Measurements from ENCODE around the gene LENG8. TPM values are rescaled to one million over a fixed set of nuclear protein-coding genes. Genes with fewer than 3 reads are reported as not detected.

Gene LENG8
- total and polyA plus RNA-seq, 8 donors: 37.4 to 464 (median 121) TPM

DNA sequence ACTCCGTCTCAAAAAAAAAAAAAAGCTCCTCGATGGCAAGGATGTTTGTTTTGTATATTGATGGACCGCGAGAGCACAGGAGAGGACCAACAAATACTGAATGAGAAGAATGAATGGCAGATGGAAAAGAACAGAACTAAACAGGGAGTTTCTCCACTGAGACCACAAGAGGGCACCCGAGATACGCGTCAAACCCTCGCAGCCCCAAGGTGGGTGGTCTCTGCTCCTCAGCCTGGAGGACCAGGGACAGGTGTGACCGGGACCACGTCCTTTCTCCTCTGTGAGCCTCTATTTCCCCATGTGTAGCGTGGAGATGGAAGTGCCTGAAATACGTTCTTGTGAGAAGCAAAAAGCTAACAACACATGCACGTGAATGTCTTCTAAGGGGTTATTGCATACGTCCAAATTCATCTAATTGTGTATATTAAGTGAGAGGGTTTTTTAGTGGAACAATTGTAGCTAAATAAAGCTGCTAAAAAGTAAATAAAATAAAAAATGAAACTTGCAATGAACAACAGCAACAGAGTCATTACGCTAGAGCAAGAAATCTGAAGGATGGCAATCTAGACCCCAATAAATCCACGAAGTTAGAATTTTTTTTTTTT lies 32.4 kb downstream of the LENG8 start:
- 9 to 11% (median 11%) methylated on average over 16 of the region's 16 CpGs for WGBS, 5 donors
- intact Hi-C loops (cut with DNase I; ENCODE audit: low total_unique reads): loop anchor here (10.0 kb wide), 1 partner anchor 193 kb away; no protein-coding TSS in a partner anchor
- peak in 1 of 2 donors; percentile 80 for DNase-seq

DNA sequence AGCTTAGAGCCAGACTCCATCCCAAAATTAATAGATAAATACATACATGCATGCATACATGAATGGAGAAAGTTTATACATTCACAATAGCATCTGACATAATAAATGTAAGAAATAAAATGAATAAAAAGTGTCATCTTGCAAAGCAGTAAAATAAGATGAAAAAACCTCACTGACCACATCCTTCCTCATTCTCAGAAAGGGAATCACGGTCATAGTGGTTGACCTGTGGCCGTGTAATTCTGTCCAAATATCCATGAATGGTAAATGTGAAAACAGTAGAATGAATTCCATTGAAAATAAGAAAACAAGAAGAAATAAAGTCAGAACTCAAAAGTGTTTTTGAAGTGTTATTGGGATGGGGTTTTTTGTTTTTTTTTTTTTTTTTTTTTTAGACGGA lies 33.9 kb downstream of the LENG8 start:
- no peaks in the 10 kb centered on the region for H3K36me3 ChIP-seq
- intact Hi-C loops (cut with DNase I; ENCODE audit: low total_unique reads): loop anchor here (10.0 kb wide), 1 partner anchor 192 kb away; no protein-coding TSS in a partner anchor

More for the DNA sequence above, 32.4 kb downstream of the LENG8 start:
- H3K27me3 ChIP-seq: peaks cover 0 to 68% (median 8%) of the 10 kb centered on the region in 3 donors
- H3K36me3 ChIP-seq: no peaks in the 10 kb centered on the region
- H3K4me1 ChIP-seq: peaks cover 0 to 15% (median 4%) of the 10 kb centered on the region in 4 donors
- H3K4me3 ChIP-seq: no peak overlapping the region
- no peaks in the 10 kb centered on the region for H3K9me3 ChIP-seq
- TF ChIP-seq POLR2AphosphoS5 (IDR thresholded peaks at IDR 0.05): no peak
- TF ChIP-seq, protein P1, sequence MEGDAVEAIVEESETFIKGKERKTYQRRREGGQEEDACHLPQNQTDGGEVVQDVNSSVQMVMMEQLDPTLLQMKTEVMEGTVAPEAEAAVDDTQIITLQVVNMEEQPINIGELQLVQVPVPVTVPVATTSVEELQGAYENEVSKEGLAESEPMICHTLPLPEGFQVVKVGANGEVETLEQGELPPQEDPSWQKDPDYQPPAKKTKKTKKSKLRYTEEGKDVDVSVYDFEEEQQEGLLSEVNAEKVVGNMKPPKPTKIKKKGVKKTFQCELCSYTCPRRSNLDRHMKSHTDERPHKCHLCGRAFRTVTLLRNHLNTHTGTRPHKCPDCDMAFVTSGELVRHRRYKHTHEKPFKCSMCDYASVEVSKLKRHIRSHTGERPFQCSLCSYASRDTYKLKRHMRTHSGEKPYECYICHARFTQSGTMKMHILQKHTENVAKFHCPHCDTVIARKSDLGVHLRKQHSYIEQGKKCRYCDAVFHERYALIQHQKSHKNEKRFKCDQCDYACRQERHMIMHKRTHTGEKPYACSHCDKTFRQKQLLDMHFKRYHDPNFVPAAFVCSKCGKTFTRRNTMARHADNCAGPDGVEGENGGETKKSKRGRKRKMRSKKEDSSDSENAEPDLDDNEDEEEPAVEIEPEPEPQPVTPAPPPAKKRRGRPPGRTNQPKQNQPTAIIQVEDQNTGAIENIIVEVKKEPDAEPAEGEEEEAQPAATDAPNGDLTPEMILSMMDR (IDR thresholded peaks at IDR 0.05): peak in 4 of 7 experiments; percentile 29 to 50 (median 32)
- TF ChIP-seq EP300 (IDR thresholded peaks at IDR 0.05): no peak
- TF ChIP-seq POLR2A (IDR thresholded peaks at IDR 0.05): no peak
- H3K27ac ChIP-seq: no peak overlapping the region

DNA sequence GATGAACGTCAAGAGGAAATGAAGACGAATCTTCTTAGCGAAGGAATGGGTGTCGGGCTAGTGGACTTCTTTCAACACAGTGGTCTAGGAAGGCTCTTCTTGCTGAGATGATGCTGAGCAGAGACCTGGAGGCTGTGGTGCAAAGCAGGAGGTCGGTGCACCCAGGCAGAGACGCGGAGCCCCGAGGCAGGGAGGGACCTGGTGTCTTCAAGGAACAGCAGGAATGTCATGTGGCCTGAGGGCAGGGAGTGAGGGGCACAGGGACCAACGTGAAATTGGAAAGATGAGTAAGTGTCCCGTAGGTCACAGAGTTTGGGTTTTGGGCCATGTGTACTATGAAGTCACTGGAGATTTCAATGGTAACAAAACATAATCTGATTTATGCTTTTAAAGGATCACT lies 35.5 kb downstream of the LENG8 start:
- DNase-seq: no peak
- H3K4me3 ChIP-seq: no peak overlapping the region
- H3K27me3 ChIP-seq: peaks cover 0 to 44% (median 8%) of the 10 kb centered on the region in 3 donors
- intact Hi-C loops (cut with DNase I; ENCODE audit: low total_unique reads): loop anchor here (10.0 kb wide), 1 partner anchor 190 kb away; no protein-coding TSS in a partner anchor
- no peak overlapping the region for H3K27ac ChIP-seq
- 75 to 81% (median 79%) methylated on average over 10 of the region's 10 CpGs for WGBS, 5 donors
- H3K36me3 ChIP-seq: no peaks in the 10 kb centered on the region
- H3K4me1 ChIP-seq: peaks cover 0 to 11% (median 2%) of the 10 kb centered on the region in 4 donors
- TF ChIP-seq, protein P1 (IDR thresholded peaks at IDR 0.05): no peak
- TF ChIP-seq POLR2A (IDR thresholded peaks at IDR 0.05): no peak
- no peak for TF ChIP-seq EP300 (IDR thresholded peaks at IDR 0.05)
- TF ChIP-seq POLR2AphosphoS5 (IDR thresholded peaks at IDR 0.05): no peak
- no peaks in the 10 kb centered on the region for H3K9me3 ChIP-seq

More for the DNA sequence above, 33.9 kb downstream of the LENG8 start:
- TF ChIP-seq EP300 (IDR thresholded peaks at IDR 0.05) (no peak), POLR2AphosphoS5 (IDR thresholded peaks at IDR 0.05) (no peak), POLR2A (IDR thresholded peaks at IDR 0.05) (no peak)
- TF ChIP-seq, protein P1 (IDR thresholded peaks at IDR 0.05): no peak
- Histone ChIP-seq H3K27ac (no peak overlapping the region), H3K9me3 (no peaks in the 10 kb centered on the region), H3K4me1 (peaks cover 0 to 15% (median 4%) of the 10 kb centered on the region in 4 donors), H3K27me3 (peaks cover 0 to 56% (median 8%) of the 10 kb centered on the region in 3 donors), H3K4me3 (no peak overlapping the region)
- WGBS, 5 donors: 62 to 70% (median 69%) methylated on average over 3 of the region's 3 CpGs
- DNase-seq: no peak

DNA sequence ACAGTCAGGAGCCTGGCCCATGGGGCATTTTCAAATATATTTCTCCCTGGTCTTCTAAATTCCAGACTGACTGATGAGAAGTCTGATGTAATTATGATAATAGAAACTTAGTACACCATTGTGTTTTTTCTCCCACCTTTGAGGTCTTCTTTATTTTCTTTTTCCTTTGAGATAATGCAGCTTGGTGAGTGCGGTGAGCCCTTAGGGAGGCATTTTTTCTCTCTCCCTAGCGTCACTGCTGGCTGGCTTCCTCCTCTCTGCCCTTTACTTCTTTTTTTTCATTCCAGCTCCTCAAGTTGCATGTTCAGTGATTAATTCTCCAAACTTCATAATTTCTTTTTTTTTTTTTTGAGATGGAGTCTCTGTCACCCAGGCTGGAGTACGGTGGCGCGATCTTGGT lies 36.9 kb downstream of the LENG8 start:
- TF ChIP-seq POLR2AphosphoS5 (IDR thresholded peaks at IDR 0.05) (no peak), EP300 (IDR thresholded peaks at IDR 0.05) (no peak), POLR2A (IDR thresholded peaks at IDR 0.05) (no peak)
- TF ChIP-seq, protein P1 (IDR thresholded peaks at IDR 0.05): no peak
- WGBS, 5 donors: 33 to 69% (median 66%) methylated on average over 2 to 5 of the region's 5 CpGs
- no peak overlapping the region for H3K27ac ChIP-seq
- H3K4me3 ChIP-seq: no peak overlapping the region
- no peak for DNase-seq
- no peaks in the 10 kb centered on the region for H3K36me3 ChIP-seq
- intact Hi-C loops (cut with DNase I; ENCODE audit: low total_unique reads): loop anchor here (10.0 kb wide), 1 partner anchor 189 kb away; no protein-coding TSS in a partner anchor
- H3K4me1 ChIP-seq: peaks cover 0 to 6% (median 2%) of the 10 kb centered on the region in 4 donors
- peaks cover 0 to 38% (median 8%) of the 10 kb centered on the region in 3 donors for H3K27me3 ChIP-seq
- H3K9me3 ChIP-seq: no peaks in the 10 kb centered on the region

All from stomach (tissue), 9 donors.